Stomach smooth muscle (tissue), 2 donors: Measurements from ENCODE around the gene PRDM15.
"Not testable (repeated sequence)": the region's sequence is repeated elsewhere in the genome, so short reads cannot be mapped to it uniquely, and the experiment has no call there.

ENCODE experiments used
- H3K27ac ChIP-seq: one replicate; pipeline ENCODE4 v1.7.0; 2013; ENCODE audit warnings: mild to moderate bottlenecking, low read length, inconsistent platforms
- H3K27me3 ChIP-seq, 2 donors: one replicate each; pipeline ENCODE4 v1.7.0; 2013; ENCODE audit warnings: low read length in 2 of 2; ENCODE audit not compliant: insufficient read depth in 2 of 2, control insufficient read depth in 1 of 2
- H3K36me3 ChIP-seq, 2 donors: one replicate each; pipeline ENCODE4 v1.7.0; 2013; ENCODE audit warnings: low read length in 2 of 2; ENCODE audit not compliant: control insufficient read depth in 2 of 2, insufficient read depth in 2 of 2
- H3K4me1 ChIP-seq: one replicate; pipeline ENCODE4 v1.7.0; 2013; ENCODE audit warnings: low read length; ENCODE audit not compliant: control insufficient read depth, insufficient read depth
- H3K4me3 ChIP-seq, 2 donors: one replicate each; pipeline ENCODE4 v1.7.0; 2013; ENCODE audit warnings: low read length in 2 of 2
- H3K9ac ChIP-seq, 2 donors: one replicate each; pipeline ENCODE4 v1.7.0; 2013; ENCODE audit warnings: low read length in 2 of 2, mild to moderate bottlenecking in 1 of 2
- H3K9me3 ChIP-seq, 2 donors: one replicate each; pipeline ENCODE4 v1.7.0; 2013; ENCODE audit warnings: low read length in 2 of 2; ENCODE audit not compliant: control insufficient read depth in 2 of 2
- donor health status: healthy.
- donor health status: Pancreatic carcinoma.

The PRDM15 gene

GRCh38 chr21:41786509-41786987 is 92.6 kb downstream of the PRDM15 start:
- Histone ChIP-seq H3K4me3 (no peak overlapping the region), H3K27ac (no peak overlapping the region), H3K9me3 (no peaks in the 10 kb centered on the region), H3K9ac (no peak overlapping the region), H3K36me3 (no peaks in the 10 kb centered on the region), H3K27me3 (peaks cover 13 to 24% of the 10 kb centered on the region in 2 donors), H3K4me1 (no peaks in the 10 kb centered on the region)

- H3K9ac ChIP-seq, H3K9me3 ChIP-seq, H3K27ac ChIP-seq, H3K36me3 ChIP-seq, H3K4me1 ChIP-seq, H3K4me3 ChIP-seq: not testable (repeated sequence)
- H3K27me3 ChIP-seq, result peaks cover 15 to 28% of the 10 kb centered on the region in 2 donors
Measured at GRCh38 chr21:41785262-41785661, 93.9 kb downstream of the PRDM15 start.

- Histone ChIP-seq H3K27ac (no peak overlapping the region), H3K27me3 (peaks cover 21 to 32% of the 10 kb centered on the region in 2 donors), H3K9ac (no peak overlapping the region), H3K9me3 (no peaks in the 10 kb centered on the region), H3K4me3 (no peak overlapping the region), H3K4me1 (no peaks in the 10 kb centered on the region), H3K36me3 (no peaks in the 10 kb centered on the region)
Measured at GRCh38 chr21:41784456-41785102, 94.6 kb downstream of the PRDM15 start.

- Histone ChIP-seq H3K36me3 (no peaks in the 10 kb centered on the region), H3K27me3 (peaks cover 28 to 40% of the 10 kb centered on the region in 2 donors), H3K27ac (no peak overlapping the region), H3K4me3 (no peak overlapping the region), H3K9ac (no peak overlapping the region), H3K9me3 (no peaks in the 10 kb centered on the region), H3K4me1 (no peaks in the 10 kb centered on the region)
Measured at GRCh38 chr21:41783476-41784180, 95.5 kb downstream of the PRDM15 start.

- H3K9ac ChIP-seq, result no peak overlapping the region
- peaks cover 28 to 40% of the 10 kb centered on the region in 2 donors for H3K27me3 ChIP-seq
- H3K9me3 ChIP-seq, result no peaks in the 10 kb centered on the region
- H3K4me3 ChIP-seq, result no peak overlapping the region
- peaks cover 5% of the 10 kb centered on the region for H3K4me1 ChIP-seq
- H3K36me3 ChIP-seq, result no peaks in the 10 kb centered on the region
- H3K27ac ChIP-seq, result no peak overlapping the region
Measured at GRCh38 chr21:41781050-41781410, 98.1 kb downstream of the PRDM15 start.

GRCh38 chr21:41780337-41781049 is 98.7 kb downstream of the PRDM15 start:
- H3K27ac ChIP-seq, result no peak overlapping the region
- H3K27me3 ChIP-seq, result peaks cover 28 to 41% of the 10 kb centered on the region in 2 donors
- H3K36me3 ChIP-seq, result no peaks in the 10 kb centered on the region
- H3K9ac ChIP-seq, result no peak overlapping the region
- H3K4me3 ChIP-seq, result no peak overlapping the region
- H3K9me3 ChIP-seq, result no peaks in the 10 kb centered on the region
- H3K4me1 ChIP-seq, result peaks cover 5% of the 10 kb centered on the region

GRCh38 chr21:41779659-41780058 is 99.5 kb downstream of the PRDM15 start:
- Histone ChIP-seq H3K9me3 (no peaks in the 10 kb centered on the region), H3K27me3 (peaks cover 34 to 47% of the 10 kb centered on the region in 2 donors), H3K9ac (no peak overlapping the region), H3K36me3 (no peaks in the 10 kb centered on the region), H3K4me1 (peaks cover 5% of the 10 kb centered on the region), H3K27ac (no peak overlapping the region), H3K4me3 (no peak overlapping the region)

- Histone ChIP-seq H3K4me3 (no peak overlapping the region), H3K9ac (no peak overlapping the region), H3K27me3 (peaks cover 32 to 47% of the 10 kb centered on the region in 2 donors)
Measured at GRCh38 chr21:41778930-41779600, 100.1 kb downstream of the PRDM15 start.

GRCh38 chr21:41777951-41778815 is 101.0 kb downstream of the PRDM15 start:
- no peak overlapping the region for H3K4me3 ChIP-seq
- no peaks in the 10 kb centered on the region for H3K9me3 ChIP-seq
- no peak overlapping the region for H3K9ac ChIP-seq
- no peak overlapping the region for H3K27ac ChIP-seq
- H3K36me3 ChIP-seq, result no peaks in the 10 kb centered on the region
- H3K4me1 ChIP-seq, result peaks cover 5% of the 10 kb centered on the region
- H3K27me3 ChIP-seq, result peaks cover 29 to 43% of the 10 kb centered on the region in 2 donors

More at GRCh38 chr21:41778930-41779600, 100.1 kb downstream of the PRDM15 start:
- no peak overlapping the region for H3K27ac ChIP-seq
- H3K4me1 ChIP-seq, result peaks cover 5% of the 10 kb centered on the region
- no peaks in the 10 kb centered on the region for H3K9me3 ChIP-seq
- no peaks in the 10 kb centered on the region for H3K36me3 ChIP-seq

- no peak overlapping the region for H3K9ac ChIP-seq
- H3K4me1 ChIP-seq, result peaks cover 5% of the 10 kb centered on the region
- no peaks in the 10 kb centered on the region for H3K9me3 ChIP-seq
- H3K36me3 ChIP-seq, result no peaks in the 10 kb centered on the region
- H3K27ac ChIP-seq, result no peak overlapping the region
- no peak overlapping the region for H3K4me3 ChIP-seq
- H3K27me3 ChIP-seq, result peaks cover 36 to 46% of the 10 kb centered on the region in 2 donors
Measured at GRCh38 chr21:41776778-41777177, 102.4 kb downstream of the PRDM15 start.
